ENCODE results near the gene BAIAP2.
A peak's percentile ranks its signal among the peaks of the same experiment; 100 is the strongest.
"Not testable (repeated sequence)": the region's sequence is repeated elsewhere in the genome, so short reads cannot be mapped to it uniquely, and the experiment has no call there.

The BAIAP2 gene

GRCh38 chr17:81025065-81025740 is 9.7 kb upstream of the BAIAP2 start:
- no peak for DNase-seq

- no peak for DNase-seq
These were observed 9.2 kb upstream of the BAIAP2 start for GRCh38 chr17:81025741-81026129.

GRCh38 chr17:81026266-81027036 is 8.5 kb upstream of the BAIAP2 start:
- no peak for DNase-seq

GRCh38 chr17:81027038-81027437 is 7.9 kb upstream of the BAIAP2 start:
- no peak for DNase-seq

GRCh38 chr17:81027591-81028505 is 7.1 kb upstream of the BAIAP2 start:
- peak; percentile 45 for DNase-seq

- no peak for DNase-seq
These were observed 6.5 kb upstream of the BAIAP2 start for GRCh38 chr17:81028506-81028858.

GRCh38 chr17:81029859-81030258 is 5.1 kb upstream of the BAIAP2 start:
- no peak for DNase-seq

GRCh38 chr17:81030312-81030711 is 4.6 kb upstream of the BAIAP2 start:
- DNase-seq: not testable (repeated sequence)

GRCh38 chr17:81030741-81031565 is 4.0 kb upstream of the BAIAP2 start:
- DNase-seq: no peak

- no peak for DNase-seq
These were observed 3.1 kb upstream of the BAIAP2 start for GRCh38 chr17:81031566-81032550.

- DNase-seq: no peak
These were observed 2.1 kb upstream of the BAIAP2 start for GRCh38 chr17:81032641-81033480.

- no peak for DNase-seq
These were observed 1.3 kb upstream of the BAIAP2 start for GRCh38 chr17:81033535-81034167.

GRCh38 chr17:81034168-81034777 is 678 bp upstream of the BAIAP2 start:
- DNase-seq: no peak

GRCh38 chr17:81035521-81036196 is 708 bp downstream of the BAIAP2 start:
- DNase-seq: no peak

GRCh38 chr17:81036197-81036941 is 1.4 kb downstream of the BAIAP2 start:
- no peak for DNase-seq

- DNase-seq: no peak
These were observed 2.3 kb downstream of the BAIAP2 start for GRCh38 chr17:81037026-81037797.
